Breast epithelium (tissue), 4 donors: ENCODE results near the gene COL11A1. TPM values are rescaled to one million over a fixed set of nuclear protein-coding genes. Genes with fewer than 3 reads are reported as not detected.

Source experiments
- DNase-seq, 2 donors: peaks; one replicate each; pipeline ENCODE4 v3.0.0-alpha.2; 2019; ENCODE audit warnings: low spot score in 2 of 2
- H3K27ac ChIP-seq, 2 donors: fragments of 200-600 bp; sonication (generic) in 1 of 2; one replicate each; pipeline ENCODE4 v1.5.1; 2016 to 2019; ENCODE audit warnings: mild to moderate bottlenecking in 1 of 2
- H3K27me3 ChIP-seq, 2 donors: fragments of 200-600 bp; sonication (generic) in 1 of 2; one replicate each; pipeline versions ENCODE4 v1.5.1 to v1.6.0; 2017 to 2019; ENCODE audit warnings: control low read depth in 1 of 2, mild to moderate bottlenecking in 1 of 2
- H3K36me3 ChIP-seq: fragments of 200-600 bp; one replicate; pipeline ENCODE4 v1.5.1; 2019
- H3K4me1 ChIP-seq, 2 donors: fragments of 200-600 bp; sonication (generic); one replicate each; pipeline ENCODE4 v1.5.1; 2016 to 2019; ENCODE audit warnings: control low read depth in 1 of 2
- H3K4me3 ChIP-seq, 3 donors: fragments of 200-600 bp; sonication (generic); 1 replicate in 2 of 3; 2 replicates in 1 of 3; pipeline ENCODE4 v1.5.1; 2016 to 2019; ENCODE audit warnings: mild to moderate bottlenecking in 3 of 3, moderate library complexity in 2 of 3
- H3K9me3 ChIP-seq, 2 donors: fragments of 200-600 bp; sonication (generic) in 1 of 2; one replicate each; pipeline ENCODE4 v1.5.1; 2016 to 2019; ENCODE audit warnings: control low read depth in 1 of 2
- CTCF ChIP-seq, 3 donors: fragments of 450-650 bp; IDR thresholded peaks; one replicate each; pipeline ENCODE4 v1.5.1; 2016 to 2017; ENCODE audit warnings: antibody characterized with exemption in 3 of 3, mild to moderate bottlenecking in 3 of 3, moderate library complexity in 3 of 3
- POLR2A ChIP-seq: fragments of 450-650 bp; IDR thresholded peaks from one replicate; pipeline ENCODE4 v1.6.1; 2016; ENCODE audit warnings: antibody characterized with exemption, mild to moderate bottlenecking, moderate library complexity
- POLR2AphosphoS5 ChIP-seq, 3 donors: sonication (generic); formaldehyde crosslinking; IDR thresholded peaks; one replicate each; pipeline ENCODE4 v1.6.1; 2017; ENCODE audit warnings: antibody characterized with exemption in 3 of 3
- intact Hi-C: fragments of 100-400 bp; cut with DNase I; formaldehyde crosslinking; loops from one replicate; pipeline ENCODE4 v1.15.1; 2023; ENCODE audit warnings: low total_unique reads
- total RNA-seq, 3 donors: library from RNA; depleted of rRNA; stranded (reverse); fragments of >200 nt; gene quantifications; one replicate each; pipeline ENCODE4 v1.1.0, GENCODE V29; 2016

Gene COL11A1
- total RNA-seq, 3 donors from 2014 or later, result 0.48 to 0.98 (median 0.88) TPM

GRCh38 chr1:103109311-103109920 is 1.1 kb upstream of the COL11A1 start:
- H3K36me3 ChIP-seq, result no peaks in the 10 kb centered on the region
- TF ChIP-seq POLR2AphosphoS5 (IDR thresholded peaks at IDR 0.05) (no peak), POLR2A (no peak), CTCF (IDR thresholded peaks at IDR 0.05) (no peak)
- DNase-seq, result no peak
- H3K9me3 ChIP-seq, result no peaks in the 10 kb centered on the region
- H3K27ac ChIP-seq, result no peak overlapping the region
- H3K27me3 ChIP-seq, result peaks cover 0 to 4% of the 10 kb centered on the region in 2 donors
- no peak overlapping the region for H3K4me3 ChIP-seq
- intact Hi-C loops, result loop anchor here (5.0 kb wide), 1 partner anchor 1362 kb away; no protein-coding TSS in a partner anchor
- no peaks in the 10 kb centered on the region for H3K4me1 ChIP-seq

- Histone ChIP-seq H3K4me3 (peak overlapping the region; percentile 29 to 62 (median 47)), H3K4me1 (no peaks in the 10 kb centered on the region), H3K27me3 (peaks cover 0 to 4% of the 10 kb centered on the region in 2 donors), H3K9me3 (no peaks in the 10 kb centered on the region), H3K27ac (no peak overlapping the region), H3K36me3 (no peaks in the 10 kb centered on the region)
- no peak for DNase-seq
- no peak for TF ChIP-seq POLR2AphosphoS5 (IDR thresholded peaks at IDR 0.05)
- no peak for TF ChIP-seq POLR2A
- TF ChIP-seq CTCF (IDR thresholded peaks at IDR 0.05), result no peak
- intact Hi-C loops, result loop anchor here (5.0 kb wide), 1 partner anchor 1361 kb away; no protein-coding TSS in a partner anchor
Observed at GRCh38 chr1:103107741-103108375, 464 bp downstream of the COL11A1 start.

GRCh38 chr1:103106426-103107341 is 1.6 kb downstream of the COL11A1 start:
- no peaks in the 10 kb centered on the region for H3K9me3 ChIP-seq
- no peaks in the 10 kb centered on the region for H3K4me1 ChIP-seq
- H3K4me3 ChIP-seq, result peak overlapping the region; percentile 37 to 62 (median 47)
- DNase-seq, result no peak
- intact Hi-C loops, result loop anchor here (5.0 kb wide), 1 partner anchor 1359 kb away; no protein-coding TSS in a partner anchor
- peaks cover 0 to 4% of the 10 kb centered on the region in 2 donors for H3K27me3 ChIP-seq
- H3K36me3 ChIP-seq, result no peaks in the 10 kb centered on the region
- TF ChIP-seq CTCF (IDR thresholded peaks at IDR 0.05), result peak in 2 of 3 donors; percentile 28 to 56
- no peak for TF ChIP-seq POLR2AphosphoS5 (IDR thresholded peaks at IDR 0.05)
- H3K27ac ChIP-seq, result peak overlapping the region in 1 of 2 donors; percentile 4

- intact Hi-C loops, result no loop called here
- no peaks in the 10 kb centered on the region for H3K9me3 ChIP-seq
- H3K27me3 ChIP-seq, result no peaks in the 10 kb centered on the region
Observed at GRCh38 chr1:103101399-103101798, 6.9 kb downstream of the COL11A1 start.

More at GRCh38 chr1:103101399-103101798, 6.9 kb downstream of the COL11A1 start:
- H3K4me1 ChIP-seq, result no peaks in the 10 kb centered on the region
- H3K27ac ChIP-seq, result no peak overlapping the region
- DNase-seq, result no peak
- no peak overlapping the region for H3K4me3 ChIP-seq
- H3K36me3 ChIP-seq, result no peaks in the 10 kb centered on the region
- no peak for TF ChIP-seq CTCF (IDR thresholded peaks at IDR 0.05)
- no peak for TF ChIP-seq POLR2AphosphoS5 (IDR thresholded peaks at IDR 0.05)
- no peak for TF ChIP-seq POLR2A
